NCI-H748 treated with DMSO at 0.1 percent for 48 hours (cell line): Measurements from ENCODE around the gene CTIF.
"Not testable (repeated sequence)": the region's sequence is repeated elsewhere in the genome, so short reads cannot be mapped to it uniquely, and the experiment has no call there.

ENCODE experiments used
- DNase-seq: peaks from one replicate; lab custom pipeline; 2025; lab: John Stamatoyannopoulos, UW

CTIF gene

GRCh38 chr18:48868468-48869466 is 329.9 kb downstream of the CTIF start:
- no peak for DNase-seq

GRCh38 chr18:48869591-48869990 is 330.8 kb downstream of the CTIF start:
- DNase-seq = no peak

GRCh38 chr18:48870926-48871325 is 332.1 kb downstream of the CTIF start:
- not testable (repeated sequence) for DNase-seq

GRCh38 chr18:48871391-48872166 is 332.7 kb downstream of the CTIF start:
- no peak for DNase-seq

- DNase-seq = no peak
Measured at GRCh38 chr18:48872234-48873145, 333.7 kb downstream of the CTIF start.

- no peak for DNase-seq
Measured at GRCh38 chr18:48874233-48874632, 335.4 kb downstream of the CTIF start.

GRCh38 chr18:48874701-48875162 is 335.9 kb downstream of the CTIF start:
- no peak for DNase-seq

- DNase-seq = no peak
Measured at GRCh38 chr18:48875314-48875941, 336.6 kb downstream of the CTIF start.

- DNase-seq = no peak
Measured at GRCh38 chr18:48875942-48876511, 337.2 kb downstream of the CTIF start.

- DNase-seq = no peak
Measured at GRCh38 chr18:48876590-48876989, 337.8 kb downstream of the CTIF start.

- no peak for DNase-seq
Measured at GRCh38 chr18:48877941-48878340, 339.1 kb downstream of the CTIF start.

GRCh38 chr18:48878471-48878870 is 339.6 kb downstream of the CTIF start:
- DNase-seq = no peak

GRCh38 chr18:48879008-48879431 is 340.2 kb downstream of the CTIF start:
- DNase-seq = no peak

- no peak for DNase-seq
Measured at GRCh38 chr18:48880931-48881330, 342.1 kb downstream of the CTIF start.

GRCh38 chr18:48882379-48882778 is 343.5 kb downstream of the CTIF start:
- no peak for DNase-seq

- DNase-seq = no peak
Measured at GRCh38 chr18:48884306-48884705, 345.5 kb downstream of the CTIF start.

GRCh38 chr18:48884771-48885170 is 345.9 kb downstream of the CTIF start:
- DNase-seq = no peak

GRCh38 chr18:48885266-48885923 is 346.6 kb downstream of the CTIF start:
- no peak for DNase-seq

GRCh38 chr18:48885924-48886400 is 347.1 kb downstream of the CTIF start:
- no peak for DNase-seq
